Loucy (cell line): ENCODE results near the gene CDC42EP2.

Source experiments
- EZH2phosphoT487 ChIP-seq: fragments of 200-600 bp; IDR thresholded peaks from 2 replicates; pipeline ENCODE4 v1.6.1; 2018; ENCODE audit warnings: antibody characterized with exemption, mild to moderate bottlenecking, moderate library complexity, borderline replicate concordance
- TF ChIP-seq, protein P1 (sequence below): fragments of 200-600 bp; sonication (generic); conservative IDR thresholded peaks from 2 replicates; pipeline ENCODE4 v1.5.1; 2014; ENCODE audit warnings: mild to moderate bottlenecking, antibody characterized with exemption, low read length

GRCh38 chr11:65279279-65279678, 35.4 kb upstream of the CDC42EP2 start:
- TF ChIP-seq, protein P1, sequence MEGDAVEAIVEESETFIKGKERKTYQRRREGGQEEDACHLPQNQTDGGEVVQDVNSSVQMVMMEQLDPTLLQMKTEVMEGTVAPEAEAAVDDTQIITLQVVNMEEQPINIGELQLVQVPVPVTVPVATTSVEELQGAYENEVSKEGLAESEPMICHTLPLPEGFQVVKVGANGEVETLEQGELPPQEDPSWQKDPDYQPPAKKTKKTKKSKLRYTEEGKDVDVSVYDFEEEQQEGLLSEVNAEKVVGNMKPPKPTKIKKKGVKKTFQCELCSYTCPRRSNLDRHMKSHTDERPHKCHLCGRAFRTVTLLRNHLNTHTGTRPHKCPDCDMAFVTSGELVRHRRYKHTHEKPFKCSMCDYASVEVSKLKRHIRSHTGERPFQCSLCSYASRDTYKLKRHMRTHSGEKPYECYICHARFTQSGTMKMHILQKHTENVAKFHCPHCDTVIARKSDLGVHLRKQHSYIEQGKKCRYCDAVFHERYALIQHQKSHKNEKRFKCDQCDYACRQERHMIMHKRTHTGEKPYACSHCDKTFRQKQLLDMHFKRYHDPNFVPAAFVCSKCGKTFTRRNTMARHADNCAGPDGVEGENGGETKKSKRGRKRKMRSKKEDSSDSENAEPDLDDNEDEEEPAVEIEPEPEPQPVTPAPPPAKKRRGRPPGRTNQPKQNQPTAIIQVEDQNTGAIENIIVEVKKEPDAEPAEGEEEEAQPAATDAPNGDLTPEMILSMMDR: no peak
- TF ChIP-seq EZH2phosphoT487: no peak
